Natural killer cell (primary cell): ENCODE data around the gene ZNF175. TPM values are rescaled to one million over a fixed set of nuclear protein-coding genes. Genes with fewer than 3 reads are reported as not detected.

ENCODE experiments used
- ATAC-seq, 3 donors: fragments of 150-1000 bp in 2 of 3; fragments of 200-7000 bp in 1 of 3; cut with Tn5 transposase; 1 replicate in 1 of 3; 2 replicates in 2 of 3; pipeline ENCODE4 v1.10.0; 2021; ENCODE audit warnings: mild to moderate bottlenecking in 2 of 3, moderate library complexity in 2 of 3
- DNase-seq, 2 donors: peaks; one replicate each; pipeline versions ENCODE4 v3.0.0 to v3.0.0-alpha.2; 2013 to 2021; ENCODE audit warnings: mixed read lengths in 1 of 2
- H3K27ac ChIP-seq: one replicate; pipeline ENCODE4 v1.5.1; 2013; ENCODE audit warnings: mild to moderate bottlenecking, low read length
- H3K27me3 ChIP-seq: one replicate; pipeline ENCODE4 v1.6.1; 2013; ENCODE audit warnings: low read length; ENCODE audit not compliant: control insufficient read depth, insufficient read depth
- H3K36me3 ChIP-seq: one replicate; pipeline ENCODE4 v1.6.1; 2013; ENCODE audit warnings: low read length; ENCODE audit not compliant: control insufficient read depth, insufficient read depth
- H3K4me1 ChIP-seq: one replicate; pipeline ENCODE4 v1.6.1; 2013; ENCODE audit warnings: low read length; ENCODE audit not compliant: control insufficient read depth, insufficient read depth
- H3K4me3 ChIP-seq: one replicate; pipeline ENCODE4 v1.5.1; 2013; ENCODE audit warnings: low read length
- H3K9me3 ChIP-seq: one replicate; pipeline ENCODE4 v1.6.1; 2013; ENCODE audit warnings: low read length; ENCODE audit not compliant: control insufficient read depth, insufficient read depth
- H3K27ac Mint-ChIP-seq, 2 donors: one replicate each; pipeline ENCODE4 v1.8.0; 2022; ENCODE audit warnings: mild to moderate bottlenecking in 2 of 2, mixed read lengths in 2 of 2, moderate library complexity in 1 of 2
- H3K27me3 Mint-ChIP-seq, 2 donors: one replicate each; pipeline ENCODE4 v1.8.0; 2022; ENCODE audit warnings: low read depth in 2 of 2, mixed read lengths in 2 of 2
- H3K36me3 Mint-ChIP-seq: one replicate; pipeline ENCODE4 v1.8.0; 2022; ENCODE audit warnings: mixed read lengths
- H3K4me1 Mint-ChIP-seq, 2 donors: one replicate each; pipeline ENCODE4 v1.8.0; 2022; ENCODE audit warnings: mixed read lengths in 2 of 2
- H3K4me3 Mint-ChIP-seq: one replicate; pipeline ENCODE4 v1.8.0; 2022; ENCODE audit warnings: mild to moderate bottlenecking, moderate library complexity, mixed read lengths
- H3K9me3 Mint-ChIP-seq, 2 donors: one replicate each; pipeline ENCODE4 v1.8.0; 2022; ENCODE audit warnings: mixed read lengths in 2 of 2
- WGBS: methylation state at CpG from one replicate; pipeline ENCODE4 v1.1.7; 2013; ENCODE audit warnings: missing lambda C conversion rate; ENCODE audit not compliant: insufficient coverage; 5-methylcytosine and 5-hydroxymethylcytosine counted together
- intact Hi-C: fragments of 100-400 bp; cut with micrococcal nuclease; formaldehyde crosslinking; loops from one replicate; pipeline ENCODE4 v1.14.2; 2022
- total RNA-seq, 4 donors: library from RNA; stranded (reverse); fragments of 120-200 nt in 1 of 4; gene quantifications; one replicate each; pipeline versions ENCODE4 v1.2.3 to v1.2.4, GENCODE V29; 2013 to 2022
- TF ChIP-seq, protein P1 (sequence below): fragments of 200-600 bp; IDR thresholded peaks from one replicate; pipeline ENCODE4 v1.8.0; 2022; ENCODE audit warnings: antibody characterized with exemption

The ZNF175 gene
- total RNA-seq, 3 donors from 2014 or later (not counting 1 experiment from before 2014, with no cell fraction given): 3.4 to 4.8 (median 4.0) TPM

DNA sequence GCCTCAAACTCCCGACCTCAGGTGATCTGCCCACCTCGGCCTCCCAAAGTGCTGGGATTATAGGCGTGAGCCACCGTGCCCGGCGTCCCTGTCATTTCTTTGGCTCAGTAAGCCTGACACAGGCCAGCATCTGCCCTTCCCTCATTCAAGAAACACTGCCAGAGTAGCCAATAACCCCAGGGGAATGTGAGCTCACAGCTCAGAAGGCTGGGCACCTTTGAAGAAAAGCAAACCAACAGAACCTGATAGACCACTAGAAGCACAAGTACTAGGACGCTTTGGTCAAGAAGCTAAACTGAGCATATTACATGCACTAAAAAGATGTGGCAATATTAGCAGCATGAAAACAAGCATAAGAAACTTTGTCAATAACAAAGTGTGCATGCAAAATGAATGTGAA, 44.9 kb downstream of the ZNF175 start:
- Mint-ChIP-seq H3K4me3 (no peak overlapping the region), H3K4me1 (peaks cover 2 to 3% of the 10 kb centered on the region in 2 donors), H3K36me3 (no peaks in the 10 kb centered on the region), H3K27me3 (peaks cover 0 to 5% of the 10 kb centered on the region in 2 donors), H3K27ac (no peak overlapping the region), H3K9me3 (peaks cover 0 to 2% of the 10 kb centered on the region in 2 donors)
- intact Hi-C loops: no loop called here
- H3K27me3 ChIP-seq: no peaks in the 10 kb centered on the region
- no peaks in the 10 kb centered on the region for H3K4me1 ChIP-seq
- ATAC-seq: no peak
- no peak overlapping the region for H3K27ac ChIP-seq
- H3K9me3 ChIP-seq: peaks cover 7% of the 10 kb centered on the region
- TF ChIP-seq, protein P1, sequence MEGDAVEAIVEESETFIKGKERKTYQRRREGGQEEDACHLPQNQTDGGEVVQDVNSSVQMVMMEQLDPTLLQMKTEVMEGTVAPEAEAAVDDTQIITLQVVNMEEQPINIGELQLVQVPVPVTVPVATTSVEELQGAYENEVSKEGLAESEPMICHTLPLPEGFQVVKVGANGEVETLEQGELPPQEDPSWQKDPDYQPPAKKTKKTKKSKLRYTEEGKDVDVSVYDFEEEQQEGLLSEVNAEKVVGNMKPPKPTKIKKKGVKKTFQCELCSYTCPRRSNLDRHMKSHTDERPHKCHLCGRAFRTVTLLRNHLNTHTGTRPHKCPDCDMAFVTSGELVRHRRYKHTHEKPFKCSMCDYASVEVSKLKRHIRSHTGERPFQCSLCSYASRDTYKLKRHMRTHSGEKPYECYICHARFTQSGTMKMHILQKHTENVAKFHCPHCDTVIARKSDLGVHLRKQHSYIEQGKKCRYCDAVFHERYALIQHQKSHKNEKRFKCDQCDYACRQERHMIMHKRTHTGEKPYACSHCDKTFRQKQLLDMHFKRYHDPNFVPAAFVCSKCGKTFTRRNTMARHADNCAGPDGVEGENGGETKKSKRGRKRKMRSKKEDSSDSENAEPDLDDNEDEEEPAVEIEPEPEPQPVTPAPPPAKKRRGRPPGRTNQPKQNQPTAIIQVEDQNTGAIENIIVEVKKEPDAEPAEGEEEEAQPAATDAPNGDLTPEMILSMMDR: no peak
- no peak for DNase-seq
- H3K36me3 ChIP-seq: no peaks in the 10 kb centered on the region
- WGBS: 95% methylated on average over 7 of the region's 7 CpGs
- H3K4me3 ChIP-seq: no peak overlapping the region

GRCh38 chr19:51621178-51621577, 50.1 kb downstream of the ZNF175 start:
- Histone ChIP-seq H3K4me3 (no peak overlapping the region), H3K36me3 (no peaks in the 10 kb centered on the region), H3K27ac (no peak overlapping the region), H3K4me1 (no peaks in the 10 kb centered on the region), H3K27me3 (no peaks in the 10 kb centered on the region), H3K9me3 (no peaks in the 10 kb centered on the region)
- peaks cover 0 to 3% of the 10 kb centered on the region in 2 donors for H3K27me3 Mint-ChIP-seq
- no peaks in the 10 kb centered on the region for H3K36me3 Mint-ChIP-seq
- ATAC-seq: peak; percentile 29 to 83 (median 49)
- intact Hi-C loops: no loop called here
- TF ChIP-seq, protein P1: no peak
- no peak overlapping the region for H3K4me3 Mint-ChIP-seq
- no peaks in the 10 kb centered on the region for H3K9me3 Mint-ChIP-seq
- 0% methylated on average over 2 of the region's 2 CpGs for WGBS
- DNase-seq: no peak
- H3K4me1 Mint-ChIP-seq: peaks cover 7 to 8% of the 10 kb centered on the region in 2 donors
- peak overlapping the region in 1 of 2 donors; percentile 57 for H3K27ac Mint-ChIP-seq

DNA sequence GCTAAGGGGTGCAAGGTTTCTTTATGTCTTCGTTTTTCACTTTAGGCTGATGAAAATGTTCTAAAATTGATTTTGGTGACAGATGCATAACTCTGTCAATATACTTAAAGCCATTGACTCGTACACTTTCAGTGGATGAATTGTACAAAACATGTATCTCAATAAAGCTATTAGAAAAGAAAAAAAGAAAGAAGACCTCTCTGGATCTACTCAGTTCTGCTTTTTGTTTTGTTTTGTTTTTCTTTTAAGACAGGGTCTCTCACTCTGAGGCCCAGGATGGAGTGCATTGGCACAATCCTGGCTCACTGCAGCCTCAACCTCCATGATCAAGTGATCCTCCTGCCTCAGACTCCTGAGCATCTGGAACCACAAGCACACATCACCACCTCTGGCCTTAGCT, 55.6 kb downstream of the ZNF175 start:
- Histone ChIP-seq H3K36me3 (no peaks in the 10 kb centered on the region), H3K27ac (no peak overlapping the region), H3K4me1 (peaks cover 8% of the 10 kb centered on the region), H3K9me3 (no peaks in the 10 kb centered on the region), H3K4me3 (no peak overlapping the region), H3K27me3 (no peaks in the 10 kb centered on the region)
- Mint-ChIP-seq H3K27ac (no peak overlapping the region), H3K4me1 (peaks cover 0 to 8% of the 10 kb centered on the region in 2 donors), H3K9me3 (no peaks in the 10 kb centered on the region), H3K4me3 (no peak overlapping the region), H3K36me3 (no peaks in the 10 kb centered on the region), H3K27me3 (peaks cover 0 to 3% of the 10 kb centered on the region in 2 donors)
- TF ChIP-seq, protein P1: no peak
- no peak for ATAC-seq
- intact Hi-C loops: no loop called here
- no peak for DNase-seq
- 94% methylated on average over 2 of the region's 2 CpGs for WGBS

- Mint-ChIP-seq H3K9me3 (no peaks in the 10 kb centered on the region), H3K27me3 (peaks cover 0 to 3% of the 10 kb centered on the region in 2 donors), H3K4me3 (no peak overlapping the region), H3K4me1 (peaks cover 0 to 8% of the 10 kb centered on the region in 2 donors), H3K27ac (no peak overlapping the region), H3K36me3 (no peaks in the 10 kb centered on the region)
- Histone ChIP-seq H3K9me3 (no peaks in the 10 kb centered on the region), H3K27me3 (no peaks in the 10 kb centered on the region), H3K27ac (no peak overlapping the region), H3K4me3 (no peak overlapping the region), H3K4me1 (peaks cover 8% of the 10 kb centered on the region), H3K36me3 (no peaks in the 10 kb centered on the region)
- 86% methylated on average over 16 of the region's 16 CpGs for WGBS
- TF ChIP-seq, protein P1: no peak
- ATAC-seq (no peak), DNase-seq (no peak)
- intact Hi-C loops: loop anchor here (2.0 kb wide), 1 partner anchor 19 kb away; the partner anchor contains the start of gene SIGLEC14
These were observed 56.5 kb downstream of the ZNF175 start for GRCh38 chr19:51627491-51628138.
